Stimulated activated CD4-positive, alpha-beta T cell treated with anti-CD3 and anti-CD28 coated beads, Interleukin-2, amount 100 ng/mL, for 4 hours (primary cell): Measurements from ENCODE around the gene RHOB.
"Not testable (repeated sequence)": the region's sequence is repeated elsewhere in the genome, so short reads cannot be mapped to it uniquely, and the experiment has no call there.

Experiments used
- DNase-seq: peaks from one replicate; pipeline ENCODE4 v3.0.0-alpha.2; 2020; ENCODE audit warnings: low read depth

RHOB gene

DNA sequence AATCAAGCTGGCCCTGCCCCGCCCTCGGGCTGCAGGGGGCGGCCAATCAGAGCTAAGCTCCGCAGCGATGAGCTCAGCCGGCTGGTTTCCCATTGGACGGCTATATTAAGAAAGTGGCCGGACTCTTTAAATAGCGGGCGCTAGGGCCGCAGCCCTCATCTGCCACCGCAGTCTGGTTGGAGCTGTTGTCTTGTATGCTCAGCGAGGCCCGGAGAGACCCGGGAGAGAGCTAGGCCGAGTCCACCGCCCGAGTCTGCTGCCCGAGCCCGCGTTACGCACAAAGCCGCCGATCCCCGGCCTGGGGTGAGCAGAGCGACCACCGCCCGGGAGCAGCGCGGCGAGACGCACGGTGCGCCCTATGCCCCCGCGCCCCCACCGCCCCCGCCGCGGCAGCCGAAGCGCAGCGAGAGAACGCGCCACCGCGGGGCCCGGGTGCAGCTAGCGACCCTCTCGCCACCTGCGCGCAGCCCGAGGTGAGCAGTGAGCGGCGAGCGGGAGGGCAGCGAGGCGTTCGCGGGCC, at the start of gene RHOB:
RHOB (plus strand) TSS at position 158 of the 520 bp plus-strand sequence. CDS start 392 bp downstream, outside the sequence.
- DNase-seq = peak; percentile 82

DNA sequence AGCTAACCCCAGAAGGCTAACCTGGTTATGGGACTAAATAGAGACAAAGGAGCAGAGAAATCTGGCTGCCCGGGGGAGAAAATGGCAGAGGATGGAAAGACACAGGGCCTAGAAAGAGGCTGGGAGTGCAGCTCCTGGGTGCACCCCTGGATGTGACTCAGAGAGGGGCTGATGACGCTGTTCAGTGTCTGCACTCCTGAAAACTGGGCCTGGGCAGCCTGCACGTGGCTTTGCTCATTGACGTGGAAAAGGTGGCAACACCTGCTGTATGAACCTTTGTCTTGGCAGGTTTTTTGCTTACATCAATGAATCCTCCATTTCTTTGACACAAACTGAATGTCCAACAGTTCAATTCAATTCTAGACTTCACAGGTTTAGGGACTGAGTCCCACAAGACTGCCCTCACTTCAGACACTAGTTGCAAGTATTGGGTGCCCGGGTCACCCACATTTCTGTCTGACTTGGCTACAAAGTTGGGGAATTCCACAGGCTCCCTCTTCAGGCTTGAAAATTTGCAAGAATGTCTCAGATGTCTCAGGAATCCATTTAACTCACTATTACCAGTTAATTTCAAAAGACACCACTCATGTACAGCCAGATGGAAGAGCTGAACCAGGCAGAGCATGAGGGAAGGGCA, 48.9 kb upstream of the RHOB start:
- no peak for DNase-seq

DNA sequence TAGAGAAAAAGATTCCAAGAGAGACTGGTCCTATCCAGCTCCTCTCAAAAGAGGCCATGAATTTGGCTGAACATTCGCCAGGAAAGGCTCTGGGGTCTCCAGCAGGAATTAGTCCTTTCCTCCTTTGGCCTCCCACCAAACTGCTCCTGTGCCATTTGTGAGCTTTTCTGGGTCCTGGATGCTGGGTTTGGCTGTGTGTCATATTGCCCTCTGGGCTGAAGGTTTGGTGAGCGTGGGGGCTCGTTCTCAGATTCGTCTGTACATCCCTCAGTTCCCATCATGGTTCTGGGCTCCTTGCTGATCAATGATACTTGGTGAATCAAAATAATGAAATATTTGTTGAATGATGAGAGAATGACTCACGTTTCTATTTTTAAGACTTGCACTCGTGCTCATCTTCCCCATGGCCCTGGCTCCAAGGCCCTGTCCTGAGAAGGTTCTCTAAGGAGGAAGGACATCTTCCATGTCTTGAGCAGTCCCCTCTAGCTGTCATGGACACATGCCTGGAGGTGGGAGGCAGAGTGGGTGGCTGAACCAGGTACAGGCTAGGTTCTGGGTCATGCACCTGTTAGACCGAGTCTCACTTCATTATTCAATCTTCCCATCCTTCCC, 47.8 kb upstream of the RHOB start:
- DNase-seq = no peak

DNA sequence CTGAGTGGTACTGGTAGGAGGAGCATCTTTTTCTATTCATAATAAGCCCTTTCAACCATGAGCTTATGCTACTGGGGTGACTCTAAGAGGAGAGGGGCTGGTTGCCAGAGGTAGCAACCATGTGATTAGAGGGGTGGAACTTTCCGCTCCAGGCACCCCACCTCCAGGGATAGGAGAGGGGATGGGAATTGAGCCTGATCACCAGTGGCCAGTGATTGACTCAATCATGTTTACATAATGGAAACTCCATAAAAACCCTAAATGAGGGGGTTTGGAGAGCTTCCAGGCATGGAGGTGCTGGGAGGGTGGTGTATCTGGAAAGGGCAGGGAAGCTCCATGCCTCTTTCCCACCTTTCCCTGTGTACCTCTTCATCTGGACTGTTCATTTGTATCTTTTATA, 46.6 kb upstream of the RHOB start:
- no peak for DNase-seq

DNA sequence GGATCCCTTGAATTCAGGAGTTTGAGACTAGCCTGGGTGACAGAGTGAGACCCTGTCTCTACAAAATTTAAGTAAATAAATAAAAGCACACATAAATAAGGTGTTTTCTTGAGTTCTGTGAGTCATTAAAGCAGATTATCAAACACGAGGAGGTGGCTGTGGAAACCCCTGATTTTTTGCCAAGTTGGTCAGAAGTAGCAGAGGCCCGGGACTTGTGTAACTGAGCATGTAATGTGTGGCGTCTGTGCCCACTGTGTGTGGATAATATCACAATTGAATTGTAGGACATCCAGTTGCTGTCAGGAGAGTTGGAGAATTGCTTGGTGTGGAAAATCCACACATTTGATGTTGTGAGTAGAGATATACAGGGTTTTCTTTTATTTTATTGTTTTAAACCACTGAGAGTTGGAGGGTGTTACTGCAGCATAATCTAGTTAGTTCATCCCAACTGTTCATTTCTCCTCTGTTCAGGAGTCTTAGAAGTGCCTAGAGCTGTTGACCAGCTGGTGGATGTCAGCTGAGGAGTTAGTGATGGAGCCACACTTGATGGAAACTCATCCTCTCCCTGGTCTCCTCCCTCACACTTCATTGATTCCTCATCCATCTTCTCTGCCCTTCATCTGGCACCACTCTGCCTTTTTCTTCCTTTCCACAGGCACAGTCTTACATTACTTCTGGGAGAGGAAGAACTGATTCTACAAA, 45.9 kb upstream of the RHOB start:
- DNase-seq = no peak

DNA sequence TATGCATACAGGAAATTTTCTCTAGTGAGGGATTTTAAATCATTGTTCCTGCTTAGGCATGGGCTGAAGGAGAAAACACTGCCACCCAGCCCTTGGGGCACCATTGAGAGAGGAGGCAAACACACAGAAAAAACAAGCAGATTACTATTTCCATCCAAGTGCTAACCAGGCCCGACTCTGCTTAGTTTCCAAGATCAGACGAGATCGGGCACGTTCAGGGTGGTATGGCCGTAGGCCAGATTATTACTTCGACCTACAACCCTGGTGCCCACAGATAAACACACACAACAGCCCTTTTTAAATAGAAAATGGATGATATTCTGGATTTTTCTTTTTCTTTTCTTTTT, 45.4 kb upstream of the RHOB start:
- DNase-seq = no peak

DNA sequence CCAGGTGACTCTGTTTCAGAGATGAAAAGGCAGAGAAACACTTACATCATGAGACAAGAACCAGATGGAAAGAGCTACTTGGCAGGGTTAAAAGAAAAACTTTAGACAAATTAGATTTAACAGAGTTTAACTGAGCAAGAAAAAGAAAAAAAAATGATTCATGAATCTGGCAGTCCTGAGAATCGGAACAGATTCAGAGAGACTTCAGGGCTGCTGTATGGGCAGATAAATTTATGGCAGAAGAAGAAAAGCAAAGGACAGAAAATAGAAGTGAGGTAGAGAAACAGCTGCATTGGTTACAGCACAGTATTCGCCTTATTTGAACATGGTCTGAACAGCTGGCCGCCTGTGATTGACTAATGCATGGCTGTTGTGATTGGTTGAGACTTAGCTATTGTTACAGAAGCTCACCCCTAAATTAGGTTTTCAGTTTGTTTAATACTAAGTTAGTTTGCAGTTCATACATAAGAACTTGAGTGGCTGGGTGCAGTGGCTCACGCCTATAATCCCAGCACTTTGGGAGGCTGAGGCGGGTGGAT, 43.0 kb upstream of the RHOB start:
- DNase-seq = no peak

DNA sequence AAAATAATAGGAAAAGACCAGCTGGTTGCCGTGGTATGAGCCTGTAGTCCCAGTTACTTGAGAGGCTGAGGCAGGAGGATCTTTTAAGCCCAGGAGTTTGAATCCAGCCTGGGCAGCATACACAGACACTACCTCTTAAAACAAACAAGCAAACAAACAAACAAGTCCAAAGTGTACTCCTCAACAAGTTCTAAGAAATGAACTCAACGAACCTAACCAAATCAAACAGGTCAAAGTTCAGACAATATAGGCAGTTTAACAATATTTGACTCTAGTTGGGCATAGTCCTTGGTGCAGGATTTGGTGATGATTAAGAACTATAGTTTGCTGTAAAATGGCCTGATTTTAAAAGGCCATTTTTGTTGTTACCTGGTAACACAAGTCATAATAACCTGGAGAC, 41.9 kb upstream of the RHOB start:
- DNase-seq = no peak

DNA sequence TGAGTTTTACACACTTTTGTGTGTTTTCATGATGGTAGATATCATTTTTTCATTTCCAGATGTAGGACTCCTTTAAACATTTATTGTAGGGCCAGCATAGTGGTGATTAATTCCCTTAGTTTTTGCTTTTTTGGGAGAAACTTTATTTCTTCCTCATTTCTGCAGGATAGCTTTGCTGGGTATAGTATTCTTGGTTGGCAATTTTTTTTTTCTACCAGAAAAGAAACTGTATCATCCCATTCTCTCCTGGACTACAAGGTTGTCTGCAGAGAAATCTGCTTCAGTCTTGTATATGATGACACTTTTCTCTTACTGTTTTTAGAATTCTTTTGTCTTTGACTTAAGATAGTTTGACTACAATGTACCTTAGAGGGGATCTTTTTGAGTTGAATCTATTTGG, 37.8 kb upstream of the RHOB start:
- no peak for DNase-seq

DNA sequence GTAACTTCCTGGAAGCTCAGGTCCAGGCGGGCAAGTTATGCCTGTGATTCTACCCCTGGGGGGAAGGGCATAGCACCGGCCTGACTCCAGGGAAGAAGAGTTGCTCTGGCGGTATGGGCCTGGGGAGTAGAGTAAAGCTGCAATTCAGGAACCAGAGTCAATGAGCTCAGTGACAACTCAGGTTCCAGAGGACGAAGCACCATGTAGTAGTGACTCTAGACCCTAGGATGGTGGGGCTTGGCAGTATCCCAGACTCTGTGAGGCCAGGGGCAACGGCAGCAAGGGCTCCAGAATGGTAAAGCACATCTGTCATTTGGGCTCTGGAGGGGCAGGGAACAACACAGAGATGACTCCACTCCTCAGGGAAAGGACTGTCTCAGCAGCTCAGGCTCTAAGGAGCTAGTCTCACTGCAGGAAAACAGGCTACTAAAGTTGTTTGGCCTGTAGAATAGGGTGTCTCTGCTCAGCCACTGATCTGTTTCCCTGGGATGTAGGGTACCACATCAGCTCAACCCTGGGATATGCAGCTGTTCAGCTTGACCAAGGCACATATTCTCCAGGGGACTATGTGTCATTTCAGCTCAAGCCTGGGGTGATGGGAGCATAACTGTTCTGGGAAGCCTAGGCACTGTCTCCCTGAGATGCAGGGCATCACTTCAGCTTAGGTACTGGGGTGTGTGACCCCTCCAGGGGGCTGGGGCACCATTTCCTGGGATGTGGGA, 36.2 kb upstream of the RHOB start:
- no peak for DNase-seq

DNA sequence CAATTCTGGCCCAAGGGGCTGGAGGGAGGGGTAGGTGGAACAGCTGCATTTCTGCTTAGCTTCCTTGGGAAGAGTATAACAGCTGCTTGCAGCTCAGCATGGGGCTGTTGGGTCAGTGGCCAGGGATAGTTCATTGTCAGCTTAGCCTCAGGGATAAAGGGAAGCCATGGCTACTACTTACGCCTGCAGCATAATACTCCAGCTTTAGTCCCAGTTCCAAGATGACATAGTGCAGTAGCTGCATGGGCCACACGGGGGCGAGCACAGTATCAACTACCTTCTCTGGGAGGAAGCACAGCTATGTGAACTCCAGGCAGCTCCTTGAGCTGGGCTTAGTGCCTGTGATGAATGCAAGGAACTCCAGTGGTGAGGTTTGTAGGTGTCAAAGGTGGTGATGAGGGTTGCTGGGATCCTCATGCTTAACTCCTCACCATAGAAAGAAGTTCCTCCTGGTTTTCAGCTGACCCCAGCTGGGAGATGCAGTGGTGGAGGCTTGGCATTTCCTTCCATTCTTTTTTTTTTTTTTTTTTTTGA, 35.4 kb upstream of the RHOB start:
- DNase-seq = peak; percentile 47

DNA sequence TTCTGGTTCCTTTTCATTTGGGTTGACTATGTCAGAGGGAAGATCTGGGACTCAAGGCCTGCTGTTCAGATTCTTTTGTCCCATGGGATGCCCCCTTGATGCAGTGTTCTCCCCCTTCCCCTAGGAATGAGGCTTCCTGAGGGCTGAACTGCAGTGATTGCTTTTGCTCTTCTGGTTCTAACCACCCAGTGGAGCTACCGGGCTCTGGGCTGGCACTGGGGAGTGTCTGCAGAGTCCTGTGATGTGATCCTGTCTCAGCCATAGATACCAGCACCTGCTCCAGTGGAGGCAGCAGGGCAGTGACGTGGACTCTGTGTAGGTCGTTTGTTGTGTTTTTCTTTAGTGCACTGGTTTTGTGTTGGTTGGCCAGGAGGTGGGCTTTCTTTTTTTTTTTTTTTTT, 32.1 kb upstream of the RHOB start:
- DNase-seq = no peak

DNA sequence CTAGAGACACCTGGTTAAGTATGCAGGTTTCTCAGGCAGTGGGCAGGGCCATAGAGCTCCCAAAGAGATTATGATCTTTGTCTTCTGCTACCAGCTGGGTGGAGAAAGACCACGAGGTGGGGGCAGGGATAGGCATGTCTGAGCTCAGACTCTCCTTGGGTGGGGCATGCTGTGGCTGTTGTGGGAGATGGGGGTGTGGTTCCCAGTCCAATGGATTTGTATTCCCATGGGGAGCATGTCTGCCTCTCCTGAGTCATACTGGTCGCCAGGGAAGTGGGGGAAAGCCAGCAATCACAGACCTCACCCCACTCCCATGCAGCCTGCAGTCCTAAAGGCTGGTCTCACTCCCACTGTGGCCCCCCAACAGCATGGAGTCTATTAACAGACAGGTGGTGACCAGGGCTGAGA, 31.4 kb upstream of the RHOB start:
- DNase-seq = no peak

DNA sequence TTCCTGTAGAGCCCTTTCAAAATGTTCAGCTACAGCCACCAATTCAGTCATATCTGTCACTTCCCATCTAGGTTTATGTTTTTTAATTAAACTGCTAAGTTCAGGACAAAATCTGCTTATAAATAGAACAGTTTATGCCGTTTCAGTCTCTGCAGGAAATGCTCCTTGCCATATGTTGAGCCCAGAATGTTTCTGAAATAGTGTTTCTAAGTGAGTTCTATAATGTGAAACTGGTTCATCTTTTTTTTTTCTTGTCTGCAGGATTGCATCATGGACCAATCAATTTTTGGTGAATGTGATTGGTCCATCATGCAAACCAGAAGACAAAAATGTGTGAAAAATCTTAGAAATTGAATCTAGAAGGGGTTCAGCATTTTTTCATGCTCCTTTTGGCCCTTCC, 30.2 kb upstream of the RHOB start:
- no peak for DNase-seq

DNA sequence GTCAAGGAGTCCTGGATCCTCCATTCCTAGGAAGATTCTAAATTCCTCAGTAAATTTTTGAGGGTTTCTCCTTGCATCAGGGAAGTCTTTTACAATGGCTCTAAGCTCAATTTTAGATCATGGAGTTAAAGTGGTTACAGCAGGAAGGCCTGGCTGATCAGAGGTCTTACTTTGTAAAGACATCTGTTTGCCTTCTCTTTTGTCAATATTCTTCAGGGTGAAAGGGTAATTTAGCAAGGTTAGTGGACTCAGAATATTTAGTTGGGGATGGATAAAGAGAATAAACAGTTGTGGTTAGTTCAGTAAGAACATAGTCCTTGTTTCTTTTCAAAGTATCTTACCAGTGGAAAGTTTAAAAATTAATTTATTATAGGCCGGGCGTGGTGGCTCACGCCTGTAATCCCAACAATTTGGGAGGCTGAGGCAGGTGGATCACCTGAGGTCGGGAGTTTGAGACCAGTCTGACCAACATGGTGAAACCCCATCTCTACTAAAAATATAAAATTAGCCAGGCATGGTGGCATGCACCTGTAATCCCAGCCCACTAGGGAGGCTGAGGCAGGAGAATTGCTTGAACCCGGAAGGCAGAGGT, 29.5 kb upstream of the RHOB start:
- DNase-seq = not testable (repeated sequence)

DNA sequence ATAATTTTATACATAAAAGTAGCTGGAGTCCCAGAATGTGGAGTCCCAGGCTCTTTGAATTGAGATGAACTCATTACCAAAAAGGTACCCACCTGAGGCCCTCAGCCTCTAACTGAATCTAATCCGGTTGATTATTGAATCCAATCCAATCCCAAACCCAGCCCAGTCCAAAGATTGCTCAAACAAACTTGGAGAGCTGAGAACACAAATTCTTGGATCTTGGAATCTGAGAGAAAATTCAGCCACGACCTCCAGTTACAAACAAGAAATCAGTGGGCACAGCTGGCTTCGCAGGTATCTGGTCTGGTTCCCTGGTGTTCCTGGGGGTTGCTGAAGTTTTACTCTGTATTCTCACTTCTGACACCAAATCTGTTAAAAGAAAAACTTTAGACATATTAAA, 28.4 kb upstream of the RHOB start:
- no peak for DNase-seq

DNA sequence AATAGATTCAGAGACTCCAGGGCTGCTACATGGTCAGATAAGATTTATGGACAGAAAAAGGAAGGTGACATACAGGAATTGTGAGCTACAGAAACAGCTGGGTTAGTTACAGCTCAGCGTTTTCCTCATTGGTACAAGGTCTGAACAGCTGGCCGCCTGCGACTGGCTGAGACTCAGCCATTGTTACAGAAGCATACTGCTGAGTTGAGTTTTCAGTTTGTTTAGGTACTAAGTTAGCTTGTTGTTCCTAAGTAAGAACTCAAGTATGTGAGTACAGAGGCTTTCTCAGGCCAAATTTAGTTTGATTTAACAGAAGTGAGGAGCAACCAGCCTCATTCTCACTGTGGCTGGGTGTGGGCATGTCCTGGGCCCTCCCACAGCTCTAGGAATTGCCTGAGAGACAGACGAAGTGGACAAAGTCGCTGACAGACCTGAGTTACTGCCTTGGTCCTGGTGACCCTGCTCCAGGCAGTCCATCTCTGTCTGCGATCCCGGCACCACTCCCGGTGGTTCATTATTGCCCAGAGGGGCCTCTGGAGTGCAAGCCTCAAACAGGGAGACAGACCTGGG, 27.8 kb upstream of the RHOB start:
- DNase-seq = no peak

DNA sequence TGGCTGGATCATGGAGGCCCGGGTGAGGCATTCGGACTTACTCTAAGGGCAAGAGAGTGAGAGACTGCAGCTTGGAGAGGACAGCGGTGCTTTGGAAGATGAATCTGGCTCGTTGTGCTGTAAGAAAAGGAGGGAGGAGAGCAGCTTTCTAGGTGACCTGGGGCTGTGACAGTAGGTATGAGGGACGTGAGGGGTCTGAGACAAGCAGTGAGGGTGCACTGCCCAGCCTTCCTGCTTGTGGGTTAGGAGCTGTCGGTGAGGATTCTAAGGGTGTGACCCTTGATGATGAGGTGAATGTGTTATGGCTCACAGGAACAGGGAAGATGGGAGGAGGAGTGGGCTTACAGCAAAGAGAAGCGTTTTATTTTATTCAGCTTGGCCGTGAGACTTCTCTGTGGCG, 27.1 kb upstream of the RHOB start:
- no peak for DNase-seq

DNA sequence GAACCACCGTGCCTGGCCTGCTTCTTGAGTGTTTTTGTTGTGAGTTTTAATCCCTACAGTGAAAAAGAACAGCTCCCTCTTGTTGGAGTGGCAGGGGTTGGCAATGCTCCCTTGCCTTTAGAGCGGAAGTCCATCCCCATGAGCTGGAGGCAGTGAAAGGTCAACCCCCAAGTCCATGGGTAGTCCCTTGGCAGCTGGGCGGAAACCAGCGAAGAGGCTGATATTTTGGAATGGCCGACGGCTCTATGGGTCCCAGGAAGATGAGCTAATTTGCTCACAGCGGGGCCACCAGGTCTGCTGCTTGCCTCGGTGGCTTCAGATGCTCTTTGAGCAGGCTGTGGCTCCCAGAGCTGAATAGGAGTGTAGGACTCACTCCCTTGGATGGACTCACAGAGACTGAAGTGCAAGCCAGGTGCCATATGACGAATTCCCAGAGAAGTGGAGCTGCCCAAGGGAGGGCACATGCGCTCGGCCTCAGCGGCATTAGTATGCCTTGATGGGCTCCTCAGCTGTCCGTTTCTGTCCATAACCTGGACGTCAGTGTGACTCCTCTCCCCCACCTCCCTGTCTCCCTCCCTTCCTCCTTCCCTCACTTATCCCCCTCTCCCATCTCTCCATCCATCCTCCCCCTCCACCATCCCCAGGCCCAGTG, 25.4 kb upstream of the RHOB start:
- DNase-seq = no peak

DNA sequence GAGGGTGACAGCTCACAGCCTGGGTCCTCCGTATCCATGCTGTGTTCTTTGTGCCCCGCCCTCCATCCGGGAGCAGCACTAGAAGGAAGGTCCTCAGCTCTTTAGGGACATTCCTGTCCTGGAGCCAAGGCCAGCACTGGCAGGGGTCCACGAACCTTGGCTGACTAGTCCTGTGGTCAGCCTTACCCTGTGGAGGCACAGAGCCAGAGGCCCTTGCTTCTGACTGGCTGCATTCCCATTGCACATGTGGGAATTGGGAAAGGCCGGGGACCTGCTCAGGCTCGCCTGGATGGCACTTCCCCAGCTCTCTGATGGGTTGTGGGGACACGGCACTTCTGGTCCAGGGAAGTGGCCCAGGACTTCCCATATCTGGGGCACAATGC, 24.9 kb upstream of the RHOB start:
- no peak for DNase-seq
